Anterior cingulate cortex (tissue), 58 donors: ENCODE measurements around the gene PPARG.
"Not testable (repeated sequence)": the region's sequence is repeated elsewhere in the genome, so short reads cannot be mapped to it uniquely, and the experiment has no call there.

Experiments
- DNase-seq, 58 donors: peaks; one replicate each; lab custom pipeline; 2025; lab: John Stamatoyannopoulos, UW

PPARG gene

GRCh38 chr3:12370758-12371157, 81.9 kb downstream of the PPARG start:
- no peak for DNase-seq

DNA sequence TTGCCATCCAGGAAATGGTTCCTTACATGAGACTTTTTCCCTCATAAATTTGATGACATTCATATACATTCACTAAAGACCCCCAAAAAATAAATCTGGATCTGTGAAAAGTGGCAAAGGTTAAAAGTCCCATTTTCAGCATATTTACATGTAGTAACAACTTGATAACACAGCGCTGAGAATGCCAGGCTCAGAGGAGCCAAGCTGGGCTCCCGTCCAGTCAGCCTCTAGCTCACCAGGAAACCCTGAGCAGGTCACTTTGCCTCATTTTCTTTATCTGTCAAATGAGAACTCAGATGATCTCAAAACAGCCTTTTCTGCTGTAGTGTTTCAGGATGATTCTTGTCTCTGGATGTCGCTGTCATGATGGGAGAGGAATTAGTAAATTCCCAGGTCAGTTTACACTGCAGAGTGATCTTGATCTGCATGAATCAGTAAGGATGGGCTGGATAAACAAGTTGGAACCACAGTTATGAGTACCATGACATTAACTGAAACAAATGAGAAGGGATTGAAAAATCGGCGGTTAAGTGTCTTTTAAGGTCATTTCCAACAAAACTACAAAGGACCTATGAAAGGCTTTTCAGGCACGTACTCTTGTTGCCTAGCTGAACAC, 82.8 kb downstream of the PPARG start:
- DNase-seq: no peak

DNA sequence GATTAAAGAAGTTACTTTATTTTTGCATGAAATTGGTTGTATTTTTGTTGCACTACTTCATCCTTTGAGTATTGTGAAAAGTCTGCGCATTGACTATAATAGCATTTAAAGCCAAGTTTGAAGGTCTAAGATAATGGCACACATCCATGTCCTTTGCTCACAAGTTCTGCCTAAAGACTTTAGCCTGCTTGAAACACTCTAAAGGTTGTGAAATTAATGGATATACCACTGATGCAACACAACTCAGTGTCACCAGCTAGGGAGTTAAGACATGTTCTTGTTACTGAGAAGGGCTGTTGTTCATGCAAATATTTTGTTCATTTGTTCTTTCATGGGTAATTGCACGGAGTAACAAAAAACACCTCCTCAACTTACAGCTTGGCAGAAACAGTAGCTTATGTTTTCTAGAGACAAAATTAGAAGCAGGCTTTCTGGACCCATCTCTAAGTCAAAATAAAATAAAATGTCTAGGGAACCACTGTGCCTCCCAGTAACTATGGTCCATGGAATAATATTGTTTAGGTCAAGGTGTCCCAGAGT, 83.9 kb downstream of the PPARG start:
- no peak for DNase-seq

DNA sequence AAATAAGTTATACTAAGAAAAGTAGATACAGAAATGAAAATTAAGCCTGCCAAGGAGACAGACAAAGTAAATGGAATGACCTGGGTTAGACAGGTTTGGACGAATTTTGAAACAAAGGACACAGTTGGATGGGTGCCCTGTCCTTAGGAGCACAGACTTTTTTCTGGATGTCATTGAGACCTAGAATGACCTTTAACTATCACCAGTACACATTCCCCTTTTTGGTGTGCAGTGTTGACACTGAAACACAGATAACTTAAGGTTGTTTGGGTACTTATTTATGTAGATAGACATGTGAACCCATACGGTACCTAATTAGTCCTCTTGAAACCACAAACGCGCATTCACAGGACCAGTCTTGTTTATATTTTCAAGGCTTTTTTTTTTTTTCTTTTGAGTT, 86.7 kb downstream of the PPARG start:
- no peak for DNase-seq

DNA sequence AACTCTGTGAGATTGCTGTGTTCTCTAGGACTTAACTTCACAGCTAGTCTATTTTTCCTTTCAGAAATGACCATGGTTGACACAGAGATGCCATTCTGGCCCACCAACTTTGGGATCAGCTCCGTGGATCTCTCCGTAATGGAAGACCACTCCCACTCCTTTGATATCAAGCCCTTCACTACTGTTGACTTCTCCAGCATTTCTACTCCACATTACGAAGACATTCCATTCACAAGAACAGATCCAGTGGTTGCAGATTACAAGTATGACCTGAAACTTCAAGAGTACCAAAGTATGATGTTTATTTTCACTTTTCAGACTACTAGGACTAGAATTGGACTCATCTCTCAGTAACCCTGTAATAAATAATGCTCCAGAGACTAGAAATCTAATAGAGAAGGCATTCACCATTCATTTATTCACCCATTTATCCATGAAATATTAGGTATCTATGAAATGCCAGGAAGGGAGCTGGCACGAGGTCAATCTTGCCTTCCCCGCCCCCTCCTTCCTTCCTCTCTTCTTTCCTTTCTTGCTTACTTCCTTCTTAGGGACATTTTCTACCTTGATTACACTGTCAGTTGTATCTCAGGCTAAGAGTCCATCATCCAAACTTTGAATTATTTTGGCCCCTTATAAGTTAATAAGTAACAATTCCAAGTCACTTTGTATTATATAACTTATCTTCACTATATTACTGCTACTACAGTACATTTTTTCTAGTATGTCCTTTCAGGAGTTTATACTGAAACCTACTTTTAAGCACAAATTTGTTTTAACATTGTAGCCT, 91.0 kb downstream of the PPARG start:
- no peak for DNase-seq

DNA sequence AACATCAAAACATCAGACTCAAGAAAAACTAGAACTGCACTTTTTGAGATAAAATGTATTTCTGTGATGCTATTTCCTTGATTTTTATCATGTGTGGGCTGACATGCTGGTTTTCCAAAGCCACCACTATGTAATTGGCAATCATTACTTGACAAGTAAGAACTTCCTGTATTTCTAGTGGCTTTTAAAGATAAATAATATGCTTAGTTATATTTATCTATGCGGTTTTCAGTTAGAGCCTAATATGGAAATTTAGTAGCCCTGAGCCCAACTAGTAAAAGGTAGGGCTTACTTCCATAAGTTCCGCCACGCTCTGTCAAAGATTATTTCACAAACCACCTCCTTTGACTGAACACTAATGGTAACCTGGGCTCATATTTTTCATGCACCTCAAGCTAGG, 91.6 kb downstream of the PPARG start:
- DNase-seq: no peak

DNA sequence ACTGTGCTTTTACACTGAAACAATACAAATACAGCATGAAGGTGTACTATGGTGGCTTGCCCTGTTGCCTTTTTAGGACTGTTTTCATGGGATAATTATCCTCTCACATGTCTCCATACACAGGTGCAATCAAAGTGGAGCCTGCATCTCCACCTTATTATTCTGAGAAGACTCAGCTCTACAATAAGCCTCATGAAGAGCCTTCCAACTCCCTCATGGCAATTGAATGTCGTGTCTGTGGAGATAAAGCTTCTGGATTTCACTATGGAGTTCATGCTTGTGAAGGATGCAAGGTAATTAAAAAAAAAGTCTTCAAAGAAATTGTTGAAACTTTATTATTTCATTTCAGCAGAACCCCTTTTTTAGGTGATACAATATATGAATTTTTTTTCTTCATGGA, 92.3 kb downstream of the PPARG start:
- DNase-seq: no peak

DNA sequence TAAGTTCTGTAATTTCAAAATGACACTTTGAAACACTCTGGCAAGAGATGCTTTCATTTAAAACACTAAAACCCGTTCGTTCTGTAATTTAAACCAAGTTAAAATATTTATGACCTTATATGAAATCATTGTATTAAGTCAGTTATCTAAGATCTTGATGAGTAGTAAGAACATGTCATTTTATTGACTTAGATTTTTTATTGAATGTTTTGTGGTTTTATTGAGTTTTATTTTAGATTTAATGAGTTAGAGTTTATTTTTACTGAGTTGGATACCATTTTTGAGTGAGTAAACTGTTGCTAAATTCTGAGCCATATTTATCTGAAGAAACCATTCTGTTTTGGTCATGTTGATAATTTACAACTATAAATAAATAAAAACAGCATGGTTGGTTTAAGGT, 94.3 kb downstream of the PPARG start:
- no peak for DNase-seq

DNA sequence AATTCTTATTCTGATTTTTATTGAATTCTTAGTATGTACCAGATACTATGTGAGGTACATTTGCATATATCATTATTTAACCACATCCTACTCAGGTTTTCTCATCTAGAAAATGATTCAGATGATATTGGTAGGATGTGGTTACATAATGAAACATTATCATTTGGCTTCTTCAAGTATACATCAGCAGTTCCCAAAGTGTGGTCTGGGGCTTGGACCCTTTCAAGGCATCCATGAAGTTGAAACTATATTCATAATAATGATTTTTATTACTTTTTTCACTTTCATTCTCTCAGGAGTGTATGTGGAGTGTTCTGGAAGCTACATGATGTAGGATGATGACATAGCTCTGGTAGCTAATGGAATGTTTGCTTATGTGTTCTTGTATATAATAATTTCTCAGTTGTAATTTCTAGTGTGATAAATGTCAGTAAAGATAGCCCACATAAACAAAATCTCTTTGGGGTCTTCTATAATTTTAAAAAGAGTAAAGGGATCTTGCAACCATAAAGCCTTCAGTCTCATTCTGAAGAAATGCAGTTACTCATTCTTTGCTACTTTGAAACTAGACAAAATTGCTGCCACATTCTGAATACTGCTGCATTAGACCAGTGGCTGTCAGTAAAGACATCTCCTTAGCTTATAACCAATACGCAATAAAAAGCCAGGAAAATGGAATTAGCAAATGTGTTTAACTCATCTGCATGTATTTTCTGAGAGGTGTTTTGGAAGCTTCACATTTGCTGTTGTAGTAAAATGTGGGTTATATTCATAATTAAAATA, 95.8 kb downstream of the PPARG start:
- no peak for DNase-seq

- DNase-seq: not testable (repeated sequence)
Observed at GRCh38 chr3:12386514-12387291, 97.8 kb downstream of the PPARG start.

- no peak for DNase-seq
Observed at GRCh38 chr3:12388185-12388584, 99.3 kb downstream of the PPARG start.

- no peak for DNase-seq
Observed at GRCh38 chr3:12392101-12392878, 103.4 kb downstream of the PPARG start.

- no peak for DNase-seq
Observed at GRCh38 chr3:12393894-12394293, 105.0 kb downstream of the PPARG start.

- no peak for DNase-seq
Observed at GRCh38 chr3:12394569-12395271, 105.8 kb downstream of the PPARG start.

GRCh38 chr3:12395349-12396012, 106.6 kb downstream of the PPARG start:
- no peak for DNase-seq

- no peak for DNase-seq
Observed at GRCh38 chr3:12396471-12396870, 107.6 kb downstream of the PPARG start.

DNA sequence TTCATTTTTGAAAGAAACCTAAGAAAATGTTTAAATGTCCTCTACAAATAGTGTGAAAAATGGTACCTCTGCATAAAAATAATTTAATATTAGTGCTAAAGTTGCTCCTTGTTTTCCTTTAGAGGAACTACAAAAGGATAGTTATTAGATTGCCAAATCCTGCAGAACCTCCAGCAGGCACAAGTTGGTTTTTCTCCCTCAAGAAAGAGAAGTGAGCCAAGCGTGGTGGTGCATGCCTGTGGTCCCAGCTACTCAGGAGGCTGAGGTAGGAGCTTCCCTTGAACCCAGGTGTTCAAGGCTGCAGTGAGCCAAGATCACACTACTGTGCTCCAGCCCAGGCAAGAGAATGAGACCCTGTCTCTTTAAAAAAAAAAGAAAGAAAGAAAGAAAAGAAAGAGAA, 110.4 kb downstream of the PPARG start:
- no peak for DNase-seq

GRCh38 chr3:12400616-12401194, 111.8 kb downstream of the PPARG start:
- DNase-seq: no peak
